GM12875 (cell line): ENCODE data around the gene JAKMIP1.
"Not testable (repeated sequence)": the region's sequence is repeated elsewhere in the genome, so short reads cannot be mapped to it uniquely, and the experiment has no call there.

Experiments used
- H3K4me3 ChIP-seq: one replicate; pipeline ENCODE4 v1.5.1; 2011; ENCODE audit warnings: low read depth, low read length, control low read depth
- TF ChIP-seq, protein P1 (sequence below): IDR thresholded peaks from 2 replicates; pipeline ENCODE4 v1.5.1; 2011; ENCODE audit warnings: low read depth, mild to moderate bottlenecking, control low read depth, inconsistent platforms, low read length, moderate library complexity, borderline replicate concordance; ENCODE audit not compliant: insufficient read depth

JAKMIP1 gene

GRCh38 chr4:6221301-6221850 lies 21.0 kb upstream of the JAKMIP1 start:
- no peak overlapping the region for H3K4me3 ChIP-seq

DNA sequence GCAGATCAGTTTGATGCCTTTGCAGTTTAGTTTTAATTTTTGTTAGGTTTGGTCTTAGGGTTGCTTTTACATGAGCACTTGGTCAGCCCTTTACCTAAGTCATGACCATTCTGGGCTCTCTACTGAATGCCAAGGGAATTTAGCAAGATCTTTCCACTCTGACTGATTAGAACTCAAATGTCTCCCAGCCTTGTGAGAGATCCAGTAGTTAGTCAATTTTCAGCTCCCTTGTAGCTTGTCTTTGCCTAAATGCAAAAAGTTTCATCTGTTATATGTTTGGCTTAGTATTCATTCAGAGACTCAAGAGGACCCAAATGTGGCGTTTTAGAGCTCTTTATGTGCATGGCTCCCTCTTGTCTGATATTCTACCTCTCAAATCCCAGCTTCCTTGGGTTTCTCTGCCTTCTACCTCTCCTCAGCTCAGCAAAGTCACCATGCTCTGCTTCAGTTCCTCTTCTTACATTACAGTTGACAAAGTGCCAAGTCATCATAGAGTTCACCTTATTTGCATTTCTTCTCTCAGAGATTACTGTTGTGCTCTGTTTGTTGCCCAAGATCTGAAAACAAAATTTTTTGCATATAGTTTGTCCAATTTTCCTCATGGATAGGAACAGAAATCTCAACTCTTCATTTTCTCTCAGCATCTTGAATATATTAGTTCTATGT lies 17.5 kb upstream of the JAKMIP1 start:
- TF ChIP-seq, protein P1, sequence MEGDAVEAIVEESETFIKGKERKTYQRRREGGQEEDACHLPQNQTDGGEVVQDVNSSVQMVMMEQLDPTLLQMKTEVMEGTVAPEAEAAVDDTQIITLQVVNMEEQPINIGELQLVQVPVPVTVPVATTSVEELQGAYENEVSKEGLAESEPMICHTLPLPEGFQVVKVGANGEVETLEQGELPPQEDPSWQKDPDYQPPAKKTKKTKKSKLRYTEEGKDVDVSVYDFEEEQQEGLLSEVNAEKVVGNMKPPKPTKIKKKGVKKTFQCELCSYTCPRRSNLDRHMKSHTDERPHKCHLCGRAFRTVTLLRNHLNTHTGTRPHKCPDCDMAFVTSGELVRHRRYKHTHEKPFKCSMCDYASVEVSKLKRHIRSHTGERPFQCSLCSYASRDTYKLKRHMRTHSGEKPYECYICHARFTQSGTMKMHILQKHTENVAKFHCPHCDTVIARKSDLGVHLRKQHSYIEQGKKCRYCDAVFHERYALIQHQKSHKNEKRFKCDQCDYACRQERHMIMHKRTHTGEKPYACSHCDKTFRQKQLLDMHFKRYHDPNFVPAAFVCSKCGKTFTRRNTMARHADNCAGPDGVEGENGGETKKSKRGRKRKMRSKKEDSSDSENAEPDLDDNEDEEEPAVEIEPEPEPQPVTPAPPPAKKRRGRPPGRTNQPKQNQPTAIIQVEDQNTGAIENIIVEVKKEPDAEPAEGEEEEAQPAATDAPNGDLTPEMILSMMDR, result no peak
- H3K4me3 ChIP-seq, result no peak overlapping the region

More at GRCh38 chr4:6221301-6221850, 21.0 kb upstream of the JAKMIP1 start:
- TF ChIP-seq, protein P1, result no peak

GRCh38 chr4:6216588-6216987 lies 16.2 kb upstream of the JAKMIP1 start:
- TF ChIP-seq, protein P1, result no peak
- no peak overlapping the region for H3K4me3 ChIP-seq

DNA sequence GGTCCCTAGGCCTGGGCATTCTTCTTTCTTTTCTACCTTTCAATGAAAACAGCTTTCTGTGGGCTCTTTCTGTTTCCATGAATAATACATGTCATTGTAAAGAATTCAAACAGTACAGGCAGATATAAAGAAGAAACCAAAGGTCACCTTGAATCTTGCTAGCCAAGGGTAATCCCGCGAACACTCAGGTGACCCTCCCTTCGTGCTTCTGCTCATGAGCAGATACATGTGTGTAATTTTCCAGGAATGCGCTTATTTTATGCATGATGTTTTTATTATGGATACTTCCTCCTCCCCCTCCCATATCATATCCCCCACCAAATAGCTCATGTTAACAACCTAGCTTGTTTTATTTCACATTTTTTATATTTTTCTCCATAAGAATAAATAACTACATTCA lies 9.6 kb upstream of the JAKMIP1 start:
- H3K4me3 ChIP-seq, result no peak overlapping the region
- TF ChIP-seq, protein P1, result no peak

GRCh38 chr4:6209291-6209690 lies 8.9 kb upstream of the JAKMIP1 start:
- not testable (repeated sequence) for H3K4me3 ChIP-seq

- no peak overlapping the region for H3K4me3 ChIP-seq
- TF ChIP-seq, protein P1, result no peak
These were observed 8.1 kb upstream of the JAKMIP1 start for GRCh38 chr4:6208416-6208815.

DNA sequence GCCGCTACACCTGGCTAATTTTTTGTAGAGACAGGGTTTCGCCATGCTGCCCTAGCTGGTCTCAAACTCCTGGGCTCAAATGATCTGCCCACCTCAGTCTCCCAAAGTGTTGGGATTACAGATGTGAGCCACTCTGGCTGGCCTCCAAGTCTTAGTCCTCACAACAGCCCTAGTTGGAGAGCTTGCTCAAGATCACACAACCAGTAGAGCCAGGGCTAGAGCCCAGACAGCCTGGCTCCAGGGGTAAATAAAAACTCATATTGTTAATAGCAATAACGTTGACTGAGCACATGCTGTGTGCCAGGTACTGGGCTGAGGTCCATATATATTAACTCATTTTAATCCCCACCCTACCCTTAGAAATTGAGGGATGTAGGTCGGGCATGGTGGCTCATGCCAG lies 7.3 kb upstream of the JAKMIP1 start:
- TF ChIP-seq, protein P1, result no peak
- H3K4me3 ChIP-seq, result no peak overlapping the region
